Measurements from ENCODE around the gene DUSP3. TPM values are rescaled to one million over a fixed set of nuclear protein-coding genes. Genes with fewer than 3 reads are reported as not detected.

DUSP3 gene
- total RNA-seq, 2 experiments from 2014 or later: 24.7 to 26.3 TPM

- ChIA-PET POLR2A (no interaction called here), CTCF (interaction anchor here (1.1 kb wide), 1 partner anchor 23 kb away, joined by 4 read pairs; the partner anchor contains the start of gene CD300LG)
- intact Hi-C loops (cut with micrococcal nuclease): no loop called here
Observed at GRCh38 chr17:43823350-43824084, 44.7 kb upstream of the DUSP3 start.

GRCh38 chr17:43822570-43823190 lies 43.9 kb upstream of the DUSP3 start:
- TF ChIP-seq CTCF (IDR thresholded peaks at IDR 0.05): no peak

More at GRCh38 chr17:43823350-43824084, 44.7 kb upstream of the DUSP3 start:
- Mint-ChIP-seq H3K4me1 (ENCODE audit: low read depth) (no peaks in the 10 kb centered on the region), H3K27me3 (no peaks in the 10 kb centered on the region), H3K27ac (no peak overlapping the region), H3K4me3 (no peak overlapping the region), H3K9me3 (no peaks in the 10 kb centered on the region), H3K36me3 (ENCODE audit: low read depth) (no peaks in the 10 kb centered on the region)
- DNase-seq (no peak), ATAC-seq (no peak)
- TF ChIP-seq CTCF (IDR thresholded peaks at IDR 0.05): no peak

GRCh38 chr17:43820759-43821158 lies 42.0 kb upstream of the DUSP3 start:
- ChIA-PET CTCF (no interaction called here), POLR2A (no interaction called here)
- Mint-ChIP-seq H3K36me3 (ENCODE audit: low read depth) (no peaks in the 10 kb centered on the region), H3K27ac (no peak overlapping the region), H3K9me3 (no peaks in the 10 kb centered on the region), H3K27me3 (no peaks in the 10 kb centered on the region), H3K4me3 (no peak overlapping the region), H3K4me1 (ENCODE audit: low read depth) (no peaks in the 10 kb centered on the region)
- intact Hi-C loops (cut with micrococcal nuclease): no loop called here
- DNase-seq (no peak), ATAC-seq (no peak)
- TF ChIP-seq CTCF (IDR thresholded peaks at IDR 0.05): no peak

More at GRCh38 chr17:43822570-43823190, 43.9 kb upstream of the DUSP3 start:
- Mint-ChIP-seq H3K4me3 (no peak overlapping the region), H3K27ac (no peak overlapping the region), H3K36me3 (ENCODE audit: low read depth) (no peaks in the 10 kb centered on the region), H3K9me3 (no peaks in the 10 kb centered on the region), H3K4me1 (ENCODE audit: low read depth) (no peaks in the 10 kb centered on the region), H3K27me3 (no peaks in the 10 kb centered on the region)
- ChIA-PET CTCF (interaction anchor here (0.8 to 1.1 kb wide), 2 partner anchors 18 to 24 kb away, joined by 3 to 4 read pairs; partner anchors contain the start of gene CD300LG), POLR2A (no interaction called here)
- intact Hi-C loops (cut with micrococcal nuclease): no loop called here
- DNase-seq (no peak), ATAC-seq (no peak)

GRCh38 chr17:43818966-43819365 lies 40.2 kb upstream of the DUSP3 start:
- ATAC-seq (no peak), DNase-seq (no peak)
- no peaks in the 10 kb centered on the region for H3K27me3 Mint-ChIP-seq
- POLR2A ChIA-PET: interaction anchor here (0.9 kb wide), 1 partner anchor 15 kb away, joined by 4 read pairs; no protein-coding TSS in a partner anchor
- CTCF ChIA-PET: interaction anchor here (0.9 to 1.5 kb wide), 5 partner anchors 10 to 222 kb away, joined by 3 to 6 read pairs (median 3); partner anchors contain the start of gene CD300LG
- no peaks in the 10 kb centered on the region for H3K4me1 Mint-ChIP-seq (ENCODE audit: low read depth)
- H3K36me3 Mint-ChIP-seq (ENCODE audit: low read depth): no peaks in the 10 kb centered on the region
- intact Hi-C loops (cut with micrococcal nuclease): no loop called here
- TF ChIP-seq CTCF (IDR thresholded peaks at IDR 0.05): no peak
- H3K27ac Mint-ChIP-seq: no peak overlapping the region
- H3K4me3 Mint-ChIP-seq: no peak overlapping the region
- H3K9me3 Mint-ChIP-seq: no peaks in the 10 kb centered on the region

- Mint-ChIP-seq H3K27ac (no peak overlapping the region), H3K9me3 (no peaks in the 10 kb centered on the region), H3K4me3 (no peak overlapping the region), H3K4me1 (ENCODE audit: low read depth) (no peaks in the 10 kb centered on the region), H3K36me3 (ENCODE audit: low read depth) (no peaks in the 10 kb centered on the region), H3K27me3 (no peaks in the 10 kb centered on the region)
- intact Hi-C loops (cut with micrococcal nuclease): no loop called here
- CTCF ChIA-PET: interaction anchor here (0.7 to 1.5 kb wide), 6 partner anchors 11 to 63 kb away, joined by 3 to 9 read pairs (median 4); no protein-coding TSS in a partner anchor
- ATAC-seq: no peak
- no peak for TF ChIP-seq CTCF (IDR thresholded peaks at IDR 0.05)
- POLR2A ChIA-PET: no interaction called here
- DNase-seq: no peak
Observed at GRCh38 chr17:43817826-43818225, 39.0 kb upstream of the DUSP3 start.

Measured in activated CD8-positive, alpha-beta T cell treated with anti-CD3 and anti-CD28 coated beads for 36 hours (primary cell).